Activated gamma-delta T cell (primary cell): ENCODE measurements around the gene TRAPPC10.

ENCODE experiments used
- DNase-seq: peaks from one replicate; lab custom pipeline; 2025; lab: John Stamatoyannopoulos, UW

Gene TRAPPC10

GRCh38 chr21:44003307-44003966 is 8.7 kb upstream of the TRAPPC10 start:
- DNase-seq, result no peak

GRCh38 chr21:44005071-44005470 is 7.0 kb upstream of the TRAPPC10 start:
- no peak for DNase-seq

DNA sequence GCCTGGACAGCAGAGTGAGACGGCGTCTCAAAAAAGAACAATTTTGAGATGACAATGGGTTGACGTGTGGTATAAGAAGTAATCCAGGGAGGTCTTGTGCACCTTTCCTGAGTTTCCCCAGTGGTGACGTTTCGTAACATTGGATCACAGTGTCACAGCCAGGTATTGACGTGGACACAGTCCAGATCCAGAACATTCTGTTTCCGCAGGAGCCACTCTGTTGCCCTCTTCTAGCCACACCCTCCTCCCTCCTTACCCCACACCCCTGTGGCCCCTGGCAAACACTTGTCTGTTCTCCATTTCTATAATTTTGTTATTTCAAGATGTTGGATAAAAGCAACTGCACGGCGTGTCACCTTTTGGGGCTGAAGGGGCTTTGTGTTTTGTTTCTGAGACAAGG is 6.5 kb upstream of the TRAPPC10 start:
- no peak for DNase-seq

GRCh38 chr21:44006017-44006619 is 6.0 kb upstream of the TRAPPC10 start:
- no peak for DNase-seq

DNA sequence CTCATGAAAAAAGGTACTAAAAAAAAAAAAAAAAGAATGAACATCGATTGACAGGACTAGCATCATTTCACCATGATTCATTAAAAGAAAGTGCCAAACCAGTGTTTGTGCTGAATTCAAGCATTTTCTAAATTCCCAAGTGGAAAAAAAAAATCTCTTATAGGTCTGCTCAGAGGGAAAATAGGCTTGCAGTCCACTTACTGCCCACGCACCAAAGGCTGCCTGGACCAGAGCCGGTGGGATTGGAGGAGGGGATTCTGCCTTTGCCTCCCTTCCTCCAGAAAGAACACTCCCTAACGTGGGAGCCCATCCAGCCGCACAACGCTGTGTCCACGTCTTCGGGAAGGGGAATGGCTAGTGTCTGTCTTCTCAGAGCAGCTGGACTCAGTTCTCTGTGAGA is 5.5 kb upstream of the TRAPPC10 start:
- no peak for DNase-seq

DNA sequence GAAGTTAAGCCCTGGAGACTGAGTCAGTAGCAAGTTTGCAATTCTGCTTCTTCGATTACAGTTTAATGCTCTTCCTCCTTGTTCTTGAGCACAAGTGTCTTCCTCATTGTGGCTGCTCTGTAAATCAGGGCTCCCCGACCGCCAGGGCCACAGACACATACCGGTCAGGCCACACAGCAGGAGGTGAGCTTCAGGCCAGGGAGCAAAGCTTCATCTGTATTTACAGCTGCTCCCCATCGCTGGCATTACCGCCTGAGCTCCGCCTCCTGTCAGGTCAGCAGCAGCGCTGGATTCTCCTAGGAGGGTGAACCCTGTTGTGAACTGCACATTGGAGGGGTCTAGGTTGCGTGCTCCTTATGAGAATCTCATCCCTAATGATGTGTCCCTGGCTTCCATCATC is 1.7 kb upstream of the TRAPPC10 start:
- no peak for DNase-seq

DNA sequence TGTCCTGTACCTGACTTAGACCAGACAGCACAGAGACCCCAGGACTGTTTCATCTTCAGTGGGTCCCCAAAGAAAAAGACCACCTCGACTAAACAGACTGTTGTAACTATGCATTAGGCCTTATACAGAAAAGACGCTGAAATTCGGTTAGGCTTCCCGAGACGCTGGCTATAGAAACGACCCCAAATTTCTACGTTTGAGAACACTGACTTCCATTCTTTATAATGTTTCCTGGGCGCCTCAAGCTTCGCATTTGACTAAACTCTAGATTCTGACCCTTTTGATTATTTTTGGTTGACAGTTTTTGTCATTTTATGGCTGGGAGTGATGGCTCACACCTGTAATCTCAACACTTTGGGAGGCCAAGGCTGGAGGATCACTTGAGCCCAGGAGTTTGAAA is 986 bp upstream of the TRAPPC10 start:
- DNase-seq, result no peak

DNA sequence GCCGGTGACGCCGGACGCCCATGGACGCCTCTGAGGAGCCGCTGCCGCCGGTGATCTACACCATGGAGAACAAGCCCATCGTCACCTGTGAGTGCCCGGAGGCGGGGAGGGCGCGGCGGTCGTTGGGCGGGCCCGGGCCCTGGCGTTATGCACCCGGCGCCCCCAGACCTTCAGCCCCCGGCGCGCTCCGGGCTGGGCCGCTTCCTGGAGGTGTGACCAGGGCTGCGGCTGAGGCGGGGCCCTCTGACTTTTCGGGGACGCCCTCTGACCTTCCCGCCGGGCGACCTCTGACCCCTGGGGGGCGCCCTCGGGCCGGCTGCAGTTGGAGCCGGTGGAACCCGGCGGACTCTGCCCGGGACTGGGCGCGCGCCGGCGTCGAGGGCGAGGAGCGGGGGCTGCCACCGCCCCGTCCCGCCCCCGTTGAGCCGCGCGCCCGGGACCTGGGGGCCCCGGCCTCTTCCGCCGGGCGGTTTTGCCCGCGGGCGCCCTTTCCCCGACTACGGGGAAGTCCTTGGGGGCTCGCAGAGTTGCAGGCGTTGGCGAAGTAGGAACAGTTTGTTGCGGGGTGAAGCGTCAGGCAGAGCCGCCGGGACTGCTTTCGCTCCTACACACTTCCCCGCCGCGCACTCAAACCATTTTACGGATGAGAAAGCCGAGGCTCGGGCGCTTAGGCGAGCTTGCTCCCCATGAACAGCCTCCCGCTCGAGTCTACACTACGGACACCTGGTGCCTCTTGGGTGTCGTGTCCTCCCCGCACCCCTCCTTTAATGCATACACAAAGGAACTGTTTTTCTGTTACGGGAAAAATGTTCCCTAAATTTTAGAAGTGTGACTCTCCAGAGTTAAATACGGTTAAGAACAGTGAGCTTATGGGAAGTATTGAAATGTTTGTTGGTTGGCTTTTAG is 618 bp downstream of the TRAPPC10 start:
- peak; percentile 77 for DNase-seq

DNA sequence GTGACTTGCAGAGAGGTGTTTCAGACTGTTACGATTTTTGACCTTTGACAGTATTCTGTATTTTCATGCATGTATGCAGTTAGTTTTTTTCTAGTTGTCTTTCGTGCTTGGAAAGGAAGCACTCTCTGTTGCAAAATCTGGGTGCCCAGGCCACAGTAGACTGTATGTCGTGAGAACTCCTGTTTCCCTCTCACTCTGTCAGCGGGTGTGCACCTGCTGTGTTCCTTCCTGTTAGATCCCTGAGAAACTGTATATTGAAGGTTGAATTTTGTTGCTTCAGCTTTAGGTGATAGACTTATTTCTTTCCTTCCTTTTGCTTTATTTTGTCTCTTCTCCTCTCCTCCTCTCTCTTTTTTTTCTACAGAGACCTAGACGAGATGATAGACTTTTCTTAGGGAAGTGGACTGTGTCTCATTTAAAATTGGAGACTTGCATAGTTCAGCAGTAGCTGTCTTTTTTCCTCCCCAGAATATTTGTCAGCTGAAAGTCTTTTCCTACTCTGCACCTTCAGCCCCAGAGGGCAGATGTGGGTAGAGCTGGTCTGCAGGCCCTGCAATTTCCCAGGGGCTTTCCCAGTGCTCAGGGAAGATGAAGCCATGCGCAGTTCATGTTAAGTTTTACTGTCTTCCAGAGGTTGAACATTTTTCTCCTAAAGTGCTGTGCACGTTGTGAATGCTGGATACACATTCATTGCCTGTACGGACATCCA is 1.4 kb downstream of the TRAPPC10 start:
- DNase-seq, result no peak

DNA sequence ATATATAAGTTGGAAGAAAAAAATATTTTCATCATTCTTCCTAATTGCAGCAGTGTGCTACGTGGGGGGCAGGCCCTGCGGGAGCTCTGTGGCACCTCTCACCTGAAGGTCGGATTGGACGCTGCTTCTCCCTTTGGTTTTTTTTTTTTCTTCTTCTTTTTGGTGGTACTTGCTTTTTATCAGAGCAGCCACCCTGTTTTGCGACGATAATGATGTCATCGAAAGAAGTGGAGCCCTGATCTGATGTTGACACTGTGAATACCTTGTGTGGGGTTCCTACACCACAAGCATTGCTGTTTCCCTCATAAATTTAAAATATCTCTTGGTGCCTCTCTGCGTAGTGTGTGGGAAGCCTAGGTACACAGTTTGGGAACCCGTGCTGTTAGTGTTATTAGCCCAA is 5.5 kb downstream of the TRAPPC10 start:
- no peak for DNase-seq

- no peak for DNase-seq
These were observed 6.0 kb downstream of the TRAPPC10 start for GRCh38 chr21:44018127-44018526.

- DNase-seq, result no peak
These were observed 6.9 kb downstream of the TRAPPC10 start for GRCh38 chr21:44018813-44019567.

DNA sequence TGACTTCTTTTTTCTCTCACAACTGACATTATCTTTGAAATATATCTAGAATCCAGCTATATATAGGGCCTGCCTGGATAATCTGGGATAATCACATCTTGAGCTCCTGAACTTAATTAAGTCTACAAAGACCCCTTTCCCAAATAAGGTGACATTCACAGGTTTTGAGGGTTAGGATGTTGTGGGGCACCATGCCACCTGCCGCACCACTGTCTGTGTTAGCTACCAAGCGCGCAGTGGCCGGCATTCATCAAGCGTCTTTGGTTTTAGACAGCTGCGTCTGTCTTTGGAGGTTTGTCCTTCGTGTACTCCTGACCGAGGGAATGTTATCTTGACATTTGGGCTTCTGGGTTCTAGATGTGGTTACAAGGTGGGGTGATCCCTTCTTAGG is 7.5 kb downstream of the TRAPPC10 start:
- DNase-seq, result no peak

DNA sequence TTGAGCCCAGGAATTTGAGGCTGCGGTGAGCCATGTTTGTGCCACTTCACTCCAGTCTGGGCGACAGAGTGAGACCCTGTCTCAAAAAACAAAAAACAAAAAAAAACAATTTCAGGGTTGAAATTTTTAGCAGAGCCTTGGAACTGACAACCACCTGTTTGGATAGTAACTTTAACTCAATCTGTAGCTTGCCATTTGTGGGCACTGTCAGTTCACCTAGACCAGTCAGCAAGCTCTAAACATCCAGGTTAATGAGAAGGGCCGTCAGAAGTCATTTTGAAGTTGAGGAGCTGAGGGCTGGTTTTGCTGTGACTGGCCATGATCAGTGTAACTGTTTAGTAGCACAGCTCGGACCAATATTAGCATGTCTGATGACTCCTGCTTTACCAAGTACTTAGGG is 8.4 kb downstream of the TRAPPC10 start:
- DNase-seq, result no peak

GRCh38 chr21:44021064-44021463 is 9.0 kb downstream of the TRAPPC10 start:
- no peak for DNase-seq

DNA sequence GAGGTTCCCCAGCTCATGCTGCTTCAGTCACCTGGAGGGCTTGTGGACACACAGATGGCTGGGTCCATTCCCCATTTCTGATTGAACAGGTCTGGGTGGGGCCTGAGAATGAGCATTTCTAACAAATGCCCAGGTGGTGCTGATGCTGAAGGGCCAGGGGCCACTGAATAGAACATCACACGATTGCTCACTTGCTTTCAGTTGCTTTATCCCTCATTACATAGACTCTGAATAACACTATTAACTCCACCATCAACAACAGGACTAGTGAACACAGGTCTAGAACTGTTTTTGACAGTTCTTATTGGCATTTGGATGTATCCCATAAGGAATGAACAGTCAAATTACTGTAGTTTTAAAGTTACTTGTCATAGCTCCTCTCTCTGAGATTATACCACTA is 12.1 kb downstream of the TRAPPC10 start:
- no peak for DNase-seq

- no peak for DNase-seq
These were observed 12.8 kb downstream of the TRAPPC10 start for GRCh38 chr21:44024887-44025353.

GRCh38 chr21:44027607-44028286 is 15.6 kb downstream of the TRAPPC10 start:
- no peak for DNase-seq

DNA sequence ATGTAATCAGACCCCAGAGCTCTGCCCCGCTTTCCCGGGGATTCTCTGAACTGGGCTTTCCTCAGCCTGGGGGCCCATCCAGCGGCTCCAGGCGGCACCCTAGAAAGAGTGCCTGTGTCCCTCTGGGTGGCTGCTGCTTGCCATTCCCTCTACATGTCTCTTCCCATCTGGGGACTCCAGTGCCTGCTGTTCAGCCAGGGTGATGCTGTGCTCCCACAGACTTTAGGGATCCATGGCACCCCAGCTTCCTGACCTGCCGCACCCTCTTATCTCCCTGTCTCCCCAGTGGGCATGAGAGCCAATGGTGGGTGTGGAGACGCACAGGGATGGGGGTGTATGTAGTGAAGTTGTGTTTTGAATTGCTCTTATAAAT is 16.2 kb downstream of the TRAPPC10 start:
- DNase-seq, result no peak

- DNase-seq, result no peak
These were observed 17.5 kb downstream of the TRAPPC10 start for GRCh38 chr21:44029460-44030087.
